ENCODE data around the gene ZNF37A. TPM values are rescaled to one million over a fixed set of nuclear protein-coding genes. Genes with fewer than 3 reads are reported as not detected.
A peak's percentile ranks its signal among the peaks of the same experiment; 100 is the strongest.
"Not testable (repeated sequence)": the region's sequence is repeated elsewhere in the genome, so short reads cannot be mapped to it uniquely, and the experiment has no call there.

The ZNF37A gene
- total and polyA plus RNA-seq, 2 experiments from 2014 or later, result 8.7 to 12.2 TPM

- Mint-ChIP-seq H3K36me3 (ENCODE audit: low read depth) (peaks cover 49% of the 10 kb centered on the region), H3K9me3 (peaks cover 57% of the 10 kb centered on the region), H3K27me3 (ENCODE audit: insufficient read depth, low read depth, poor library complexity) (peaks cover 16% of the 10 kb centered on the region), H3K4me3 (peak overlapping the region; percentile 84)
- not testable (repeated sequence) for H3K9me2 ChIP-seq (ENCODE audit: insufficient read depth); H3K27me3 ChIP-seq (ENCODE audit: insufficient read depth); H3K36me3 ChIP-seq (ENCODE audit: insufficient read depth); H3K4me1 ChIP-seq (ENCODE audit: insufficient read depth); H3F3A ChIP-seq (replicated peaks; ENCODE audit: low read depth); H4K20me1 ChIP-seq (replicated peaks; ENCODE audit: insufficient read depth); H3K27ac ChIP-seq (ENCODE audit: low read depth); H3K79me2 ChIP-seq (replicated peaks; ENCODE audit: insufficient read depth); ATAC-seq; H3K27ac Mint-ChIP-seq; H3K4me1 Mint-ChIP-seq; DNase-seq (ENCODE audit: low spot score)
- H2AFZ ChIP-seq, result peak overlapping the region; percentile 96
- H3K4me2 ChIP-seq, result peak overlapping the region; percentile 82
- H3K4me3 ChIP-seq, result peak overlapping the region; percentile 73
These were observed 819 bp upstream of the ZNF37A start for GRCh38 chr10:38093318-38093717.

GRCh38 chr10:38093816-38094157 lies 350 bp upstream of the ZNF37A start:
- H3K9me3 Mint-ChIP-seq, result peaks cover 56% of the 10 kb centered on the region
- ATAC-seq, result peak; percentile 20
- H3K4me3 Mint-ChIP-seq, result peak overlapping the region; percentile 84
- Histone ChIP-seq H3K36me3 (ENCODE audit: insufficient read depth) (0 out of 2 replicates have a peak, but pooled peaks cover 4% of the 10 kb centered on the region), H2AFZ (peak overlapping the region; percentile 96), H3K79me2 (replicated peaks; ENCODE audit: insufficient read depth) (no peaks in the 10 kb centered on the region), H4K20me1 (replicated peaks; ENCODE audit: insufficient read depth) (no peaks in the 10 kb centered on the region), H3K27me3 (ENCODE audit: insufficient read depth) (no peaks in the 10 kb centered on the region), H3F3A (replicated peaks; ENCODE audit: low read depth) (no peaks in the 10 kb centered on the region), H3K9me2 (ENCODE audit: insufficient read depth) (no peaks in the 10 kb centered on the region), H3K4me1 (ENCODE audit: insufficient read depth) (no peaks in the 10 kb centered on the region), H3K27ac (ENCODE audit: low read depth) (no peak overlapping the region), H3K4me2 (peak overlapping the region; percentile 82), H3K4me3 (peak overlapping the region; percentile 73)
- H3K27ac Mint-ChIP-seq, result no peak overlapping the region
- H3K4me1 Mint-ChIP-seq, result peaks cover 9% of the 10 kb centered on the region; the same call in 1 of the 3 replicates
- H3K36me3 Mint-ChIP-seq (ENCODE audit: low read depth), result peaks cover 54% of the 10 kb centered on the region
- peaks cover 16% of the 10 kb centered on the region for H3K27me3 Mint-ChIP-seq (ENCODE audit: insufficient read depth, low read depth, poor library complexity)
- no peak for DNase-seq (ENCODE audit: low spot score)
- TF ChIP-seq ZNF462 (CRISPR knock-in tag; IDR thresholded peaks at IDR 0.05) (no peak), REST (IDR thresholded peaks at IDR 0.05; ENCODE audit: unreplicated experiment) (no peak), ZNF114 (CRISPR knock-in tag; IDR thresholded peaks at IDR 0.05) (no peak), NANOG (IDR thresholded peaks at IDR 0.05; ENCODE audit: borderline replicate concordance) (no peak), POLR2AphosphoS5 (IDR thresholded peaks at IDR 0.05; ENCODE audit: low read depth) (no peak), CREB1 (CRISPR knock-in tag; IDR thresholded peaks at IDR 0.05; ENCODE audit: low read depth) (no peak), ZNF331 (CRISPR knock-in tag; IDR thresholded peaks at IDR 0.05; ENCODE audit: low read depth) (no peak), EZH2 (IDR thresholded peaks at IDR 0.05; ENCODE audit: low read depth, unreplicated experiment) (no peak), ETS1 (IDR thresholded peaks at IDR 0.05) (no peak), EZH2phosphoT487 (IDR thresholded peaks at IDR 0.05; ENCODE audit: unreplicated experiment) (no peak), STAT1 (IDR thresholded peaks at IDR 0.05; ENCODE audit: unreplicated experiment) (no peak)

Measured in GM23338 (cell line).